Ascending aorta (tissue), 2 donors: ENCODE data around the gene PCBP4. TPM values are rescaled to one million over a fixed set of nuclear protein-coding genes. Genes with fewer than 3 reads are reported as not detected.

Experiments
- DNase-seq, 2 donors: peaks; one replicate each; pipeline ENCODE4 v3.0.0-alpha.2; 2019; ENCODE audit warnings: low spot score in 2 of 2
- H3K27ac ChIP-seq, 2 donors: fragments of 200-600 bp; sonication (generic); one replicate each; pipeline ENCODE4 v1.5.1; 2016 to 2017; ENCODE audit warnings: mild to moderate bottlenecking in 1 of 2
- H3K27me3 ChIP-seq: fragments of 200-600 bp; sonication (generic); one replicate; pipeline ENCODE4 v1.5.1; 2017
- H3K36me3 ChIP-seq, 2 donors: fragments of 200-600 bp; sonication (generic); one replicate each; pipeline ENCODE4 v1.5.1; 2016
- H3K4me1 ChIP-seq, 2 donors: fragments of 200-600 bp; sonication (generic); one replicate each; pipeline ENCODE4 v1.5.1; 2016 to 2017; ENCODE audit warnings: mild to moderate bottlenecking in 1 of 2
- H3K4me3 ChIP-seq, 2 donors: fragments of 200-600 bp; sonication (generic); one replicate each; pipeline ENCODE4 v1.5.1; 2016 to 2017; ENCODE audit warnings: mild to moderate bottlenecking in 1 of 2
- H3K9me3 ChIP-seq, 2 donors: fragments of 200-600 bp; sonication (generic); one replicate each; pipeline ENCODE4 v1.5.1; 2016
- intact Hi-C: fragments of 100-400 bp; cut with DNase I; formaldehyde crosslinking; loops from one replicate; pipeline ENCODE4 v1.15.1; 2023
- total RNA-seq: library from RNA; depleted of rRNA; stranded (reverse); fragments of >200 nt; gene quantifications from one replicate; pipeline ENCODE4 v1.1.0, GENCODE V29; 2016
- TF ChIP-seq, protein P1 (sequence below), 3 experiments: fragments of 200-600 bp in 2 of 3; fragments of 450-650 bp in 1 of 3; sonication (generic) in 2 of 3; IDR thresholded peaks; one replicate each; pipeline ENCODE4 v1.5.1; 2016 to 2019; ENCODE audit warnings: antibody characterized with exemption in 3 of 3, mild to moderate bottlenecking in 1 of 3, moderate library complexity in 1 of 3

PCBP4 gene
- total RNA-seq, 1 donor from 2014 or later = 256 TPM

DNA sequence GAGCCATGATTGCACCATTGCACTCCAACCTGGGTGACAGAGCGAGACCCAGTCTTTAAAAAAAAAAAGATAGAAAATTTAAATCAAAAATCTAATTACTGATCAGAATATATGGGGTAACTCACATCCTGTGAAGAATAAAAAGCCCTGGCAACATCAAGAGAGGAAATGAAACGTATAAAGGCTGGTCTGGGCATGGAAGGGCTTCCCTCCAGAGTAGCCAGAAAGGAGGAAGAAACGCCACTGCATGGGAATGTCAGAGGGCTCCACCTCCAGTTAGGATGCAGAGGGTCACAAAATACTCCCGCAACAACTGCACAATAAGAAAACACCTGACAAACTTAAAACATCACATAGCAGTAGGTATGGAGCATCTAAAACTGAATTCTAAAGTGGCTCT is 59.2 kb downstream of the PCBP4 start:
- Histone ChIP-seq H3K4me3 (no peak overlapping the region), H3K27me3 (no peaks in the 10 kb centered on the region), H3K4me1 (no peaks in the 10 kb centered on the region), H3K27ac (no peak overlapping the region), H3K36me3 (no peaks in the 10 kb centered on the region), H3K9me3 (no peaks in the 10 kb centered on the region)
- TF ChIP-seq, protein P1, sequence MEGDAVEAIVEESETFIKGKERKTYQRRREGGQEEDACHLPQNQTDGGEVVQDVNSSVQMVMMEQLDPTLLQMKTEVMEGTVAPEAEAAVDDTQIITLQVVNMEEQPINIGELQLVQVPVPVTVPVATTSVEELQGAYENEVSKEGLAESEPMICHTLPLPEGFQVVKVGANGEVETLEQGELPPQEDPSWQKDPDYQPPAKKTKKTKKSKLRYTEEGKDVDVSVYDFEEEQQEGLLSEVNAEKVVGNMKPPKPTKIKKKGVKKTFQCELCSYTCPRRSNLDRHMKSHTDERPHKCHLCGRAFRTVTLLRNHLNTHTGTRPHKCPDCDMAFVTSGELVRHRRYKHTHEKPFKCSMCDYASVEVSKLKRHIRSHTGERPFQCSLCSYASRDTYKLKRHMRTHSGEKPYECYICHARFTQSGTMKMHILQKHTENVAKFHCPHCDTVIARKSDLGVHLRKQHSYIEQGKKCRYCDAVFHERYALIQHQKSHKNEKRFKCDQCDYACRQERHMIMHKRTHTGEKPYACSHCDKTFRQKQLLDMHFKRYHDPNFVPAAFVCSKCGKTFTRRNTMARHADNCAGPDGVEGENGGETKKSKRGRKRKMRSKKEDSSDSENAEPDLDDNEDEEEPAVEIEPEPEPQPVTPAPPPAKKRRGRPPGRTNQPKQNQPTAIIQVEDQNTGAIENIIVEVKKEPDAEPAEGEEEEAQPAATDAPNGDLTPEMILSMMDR (IDR thresholded peaks at IDR 0.05) = no peak
- intact Hi-C loops = no loop called here
- DNase-seq = no peak

Other genes with a start within 250 kb of the PCBP4 start
- gene IQCF6, start 188.2 kb downstream of the PCBP4 start, total RNA-seq = not detected
- not detected for gene IQCF2, start 105.8 kb downstream of the PCBP4 start, total RNA-seq
- not detected for gene IQCF5, start 91.9 kb downstream of the PCBP4 start, total RNA-seq
- gene IQCF1, start 64.1 kb downstream of the PCBP4 start, total RNA-seq = not detected
- 15.4 TPM for gene RRP9, start 25.6 kb downstream of the PCBP4 start, total RNA-seq
- 29.5 TPM for gene PARP3, start 25.1 kb downstream of the PCBP4 start, total RNA-seq
- not detected for gene GPR62, start 12.1 kb downstream of the PCBP4 start, total RNA-seq
- 46.1 TPM for gene ABHD14B, start 6.6 kb upstream of the PCBP4 start, total RNA-seq
- 37.4 TPM for gene ABHD14A, start 7.6 kb upstream of the PCBP4 start, total RNA-seq
- gene ACY1, start 16.1 kb upstream of the PCBP4 start, total RNA-seq = 94.0 TPM
- 1,224 TPM for gene RPL29, start 28.4 kb upstream of the PCBP4 start, total RNA-seq
- 76.5 TPM for gene DUSP7, start 89.1 kb upstream of the PCBP4 start, total RNA-seq
- gene POC1A, start 187.0 kb upstream of the PCBP4 start, total RNA-seq = not detected
- gene ALAS1, start 230.7 kb upstream of the PCBP4 start, total RNA-seq = 58.3 TPM